Left cardiac atrium (tissue), 4 donors: ENCODE measurements around the gene SUPT3H. TPM values are rescaled to one million over a fixed set of nuclear protein-coding genes. Genes with fewer than 3 reads are reported as not detected.

Source experiments
- ATAC-seq, 2 donors: fragments of 200-7000 bp; cut with Tn5 transposase; one replicate each; pipeline ENCODE4 v1.9.1; 2020; ENCODE audit warnings: mild to moderate bottlenecking in 2 of 2, moderate library complexity in 2 of 2
- DNase-seq: peaks from one replicate; pipeline ENCODE4 v3.0.0-alpha.2; 2020
- intact Hi-C, 2 donors: fragments of 100-400 bp; cut with DNase I; formaldehyde crosslinking; loops; one replicate each; pipeline versions ENCODE4 v1.14.1 to v1.15.1; 2022 to 2023
- total RNA-seq, 2 donors: library from RNA; stranded (reverse); fragmentation: NEBNext Ultra II Directional; extraction: Animal tissue kit (Norgen Biotek cat#: 25700); gene quantifications; one replicate each; pipeline ENCODE4 v1.2.1, GENCODE V29; 2021
- donor health status: DM: no; HTN: yes; CAD: no.
- donor health status: DM: no; HTN: yes; CAD: no; lungs with severe emphysema.
- donor health status: DM: yes; HTN: yes; CAD: no.
- donor health status: Dilated cardiomyopathy.

The SUPT3H gene
- total RNA-seq, 2 donors from 2014 or later: 3.2 to 4.3 TPM

DNA sequence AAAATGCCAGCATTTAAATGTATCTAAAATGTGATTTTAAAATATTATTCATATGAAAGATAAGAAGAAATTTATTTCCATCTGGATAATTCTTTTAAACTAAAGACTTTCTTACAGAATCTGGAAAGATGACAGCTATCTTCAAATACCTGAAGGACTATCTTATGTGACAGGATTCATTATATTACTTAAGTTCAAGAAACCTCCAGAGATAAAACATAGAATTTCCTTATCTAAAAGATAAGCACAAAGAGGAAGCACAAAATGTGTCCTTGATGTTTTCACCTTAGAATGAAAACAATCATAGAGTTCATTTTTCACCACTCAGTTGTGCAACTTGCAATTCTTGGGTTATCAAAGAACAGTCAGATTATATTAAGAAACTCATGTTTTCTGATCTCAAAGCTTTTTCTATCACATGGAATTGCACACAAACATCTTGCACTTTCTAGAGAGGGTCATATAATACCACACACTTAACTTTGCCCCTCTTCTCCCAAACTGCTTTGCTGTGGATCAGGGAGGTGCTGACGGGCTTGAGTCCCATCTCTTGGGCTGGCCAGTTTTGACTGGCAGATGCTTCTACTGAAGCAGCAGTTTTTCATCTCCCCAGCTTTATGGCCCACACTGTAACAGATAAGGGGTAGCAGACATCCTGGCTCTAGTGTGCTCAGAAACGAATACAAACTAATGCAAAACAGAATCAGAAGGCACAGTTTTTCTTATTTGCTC lies 522.9 kb downstream of the SUPT3H start:
- peak; percentile 23 to 34 for ATAC-seq
- intact Hi-C loops: no loop called here
- DNase-seq: no peak

DNA sequence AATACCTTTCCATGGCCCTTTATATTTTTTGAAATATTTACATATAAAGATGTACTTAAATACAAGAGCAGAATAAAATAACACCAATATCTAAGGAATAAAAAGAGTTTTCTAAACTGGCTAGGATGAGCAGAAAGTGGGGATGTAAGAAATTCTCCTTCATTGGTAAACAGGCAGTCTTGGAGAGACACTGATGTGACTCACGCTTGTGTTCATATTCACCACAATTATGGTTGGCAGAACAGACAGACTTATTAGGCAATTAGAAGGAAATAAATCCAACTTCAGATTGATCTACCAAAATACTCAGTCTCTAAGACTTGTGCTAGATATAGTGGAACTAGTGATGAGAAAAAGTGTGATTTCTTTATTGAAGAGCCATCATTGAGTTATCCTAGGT lies 526.6 kb downstream of the SUPT3H start:
- DNase-seq (no peak), ATAC-seq (peak in 1 of 2 donors; percentile 69)
- intact Hi-C loops: no loop called here

DNA sequence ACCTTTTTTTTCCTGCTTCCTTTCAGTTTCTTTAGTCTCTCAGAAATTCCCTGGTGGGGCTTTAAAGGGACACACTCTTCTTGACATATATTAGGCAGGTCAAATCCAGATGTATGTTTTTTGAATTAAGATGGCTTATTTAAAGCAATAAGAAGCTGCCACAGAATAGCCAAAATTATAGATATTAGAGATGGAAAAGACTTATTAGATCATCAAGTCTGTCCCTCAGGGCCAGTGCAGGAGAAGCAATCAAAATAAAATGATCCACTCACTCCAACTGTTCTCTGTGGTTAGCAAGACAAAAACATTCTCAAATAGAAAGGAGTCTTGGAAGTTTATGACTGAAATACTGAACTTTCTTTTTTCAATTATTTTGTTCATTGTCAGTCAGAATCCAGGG lies 527.4 kb downstream of the SUPT3H start:
- no peak for DNase-seq
- intact Hi-C loops: no loop called here
- ATAC-seq: peak in 1 of 2 donors; percentile 67

DNA sequence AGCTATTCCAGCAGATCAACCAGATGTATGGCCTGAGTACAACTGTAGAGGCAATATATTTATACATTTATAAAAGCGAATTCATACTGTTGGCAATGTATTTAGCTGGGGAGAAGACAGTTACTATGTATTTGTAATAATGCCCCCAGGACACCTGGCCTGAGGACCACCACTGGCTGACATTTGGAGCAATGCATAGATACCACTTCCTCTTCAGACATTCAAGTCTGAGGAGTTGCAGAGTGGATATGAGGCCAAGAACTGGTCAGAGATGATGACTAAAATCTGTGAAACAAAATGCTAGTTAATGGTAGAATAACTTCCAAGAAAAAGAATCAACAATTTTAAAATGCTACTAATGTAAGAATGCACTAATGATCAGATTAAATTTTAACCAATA lies 527.9 kb downstream of the SUPT3H start:
- DNase-seq (no peak), ATAC-seq (peak in 1 of 2 donors; percentile 50)
- intact Hi-C loops: no loop called here

DNA sequence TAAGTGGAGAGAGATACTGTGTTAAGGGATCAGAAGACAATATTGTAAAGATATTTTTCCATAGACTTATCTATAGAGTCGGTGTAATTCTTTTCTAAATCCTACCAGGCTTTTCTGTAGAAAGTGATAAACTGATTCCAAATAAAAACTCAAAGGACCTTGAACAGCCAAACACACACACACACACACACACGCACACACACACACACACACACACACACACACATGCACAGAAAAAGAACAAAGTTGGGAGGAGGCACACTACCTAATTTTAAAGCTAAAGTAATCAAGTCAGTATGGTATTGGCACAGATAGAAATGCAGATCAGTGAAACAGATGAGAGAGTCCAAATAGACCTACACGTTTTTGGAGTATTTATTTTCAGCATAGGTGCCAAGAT lies 534.0 kb downstream of the SUPT3H start:
- no peak for DNase-seq
- no peak for ATAC-seq
- intact Hi-C loops: no loop called here

DNA sequence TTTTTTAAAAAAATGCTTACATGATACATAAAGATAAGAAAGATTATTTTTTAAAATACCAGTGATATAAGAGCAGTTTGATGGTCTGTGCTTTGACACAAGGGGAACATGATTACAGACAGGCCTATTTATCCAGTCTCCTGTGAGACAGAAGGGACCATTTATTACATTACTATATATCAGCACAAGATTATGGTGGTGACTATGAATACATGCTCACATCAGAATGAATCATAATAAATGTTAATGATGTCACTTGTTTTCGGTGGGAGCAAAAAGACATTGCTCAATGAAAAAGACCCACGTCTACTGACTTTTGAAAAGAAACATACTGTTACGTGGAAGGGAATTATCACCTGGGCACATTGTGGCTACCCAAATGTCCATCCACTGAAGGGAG lies 535.1 kb downstream of the SUPT3H start:
- intact Hi-C loops: no loop called here
- no peak for ATAC-seq
- DNase-seq: no peak

DNA sequence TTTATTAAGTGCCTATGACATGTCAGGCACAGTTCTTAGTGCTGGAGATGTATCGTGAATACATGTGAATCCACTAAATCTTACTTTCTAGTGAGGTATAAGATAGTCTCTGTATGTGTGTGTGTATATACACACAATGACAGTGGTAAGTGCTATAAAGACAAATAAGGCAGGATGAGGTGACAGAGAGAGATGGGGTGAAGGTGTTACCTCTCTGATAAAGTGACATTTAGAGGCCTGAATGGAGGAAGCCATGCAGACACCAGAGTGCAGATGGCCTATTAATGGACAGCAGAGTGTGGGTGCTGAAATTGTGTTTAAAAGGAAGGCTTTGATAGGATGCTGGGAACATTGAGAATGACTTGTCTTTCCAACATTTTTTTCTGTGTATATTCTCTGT lies 535.9 kb downstream of the SUPT3H start:
- intact Hi-C loops: no loop called here
- DNase-seq (no peak), ATAC-seq (no peak)

DNA sequence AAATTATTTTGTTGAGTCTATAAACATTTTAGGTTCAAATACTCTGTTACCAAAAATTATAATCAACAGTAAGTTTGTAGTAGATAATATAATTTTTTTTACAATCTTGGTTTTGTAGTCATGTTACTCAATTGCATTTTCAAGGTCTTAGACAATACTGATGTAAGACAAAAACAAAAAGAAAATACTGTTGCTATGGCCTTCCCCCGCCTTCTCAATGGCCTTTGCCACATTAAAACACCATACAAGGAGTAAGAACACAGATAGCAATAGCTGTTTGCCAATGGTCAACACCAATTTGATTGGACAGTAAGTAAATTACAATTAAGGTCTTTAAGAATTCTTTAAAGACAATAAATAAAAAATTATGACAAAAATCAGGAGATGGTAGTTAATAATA lies 540.0 kb downstream of the SUPT3H start:
- intact Hi-C loops: no loop called here
- no peak for ATAC-seq
- DNase-seq: no peak

DNA sequence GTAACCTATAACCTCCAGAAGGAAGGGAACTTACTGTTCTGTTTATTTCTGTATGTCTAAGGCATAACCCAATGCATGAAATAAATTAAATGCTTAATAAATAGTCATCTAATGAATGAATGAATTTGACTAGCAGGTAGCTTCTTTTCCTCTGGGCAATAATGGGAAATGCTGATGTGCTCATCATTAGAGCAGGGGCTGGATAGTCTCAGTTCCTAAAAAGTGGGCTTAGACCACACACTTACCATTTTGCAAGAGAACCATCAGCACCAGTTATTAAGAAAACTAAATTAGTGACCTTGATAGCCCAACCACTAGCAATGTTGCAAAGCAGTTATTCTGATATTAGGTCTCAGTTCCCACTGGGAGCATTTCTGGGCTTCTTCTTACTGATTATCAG lies 540.5 kb downstream of the SUPT3H start:
- intact Hi-C loops: no loop called here

DNA sequence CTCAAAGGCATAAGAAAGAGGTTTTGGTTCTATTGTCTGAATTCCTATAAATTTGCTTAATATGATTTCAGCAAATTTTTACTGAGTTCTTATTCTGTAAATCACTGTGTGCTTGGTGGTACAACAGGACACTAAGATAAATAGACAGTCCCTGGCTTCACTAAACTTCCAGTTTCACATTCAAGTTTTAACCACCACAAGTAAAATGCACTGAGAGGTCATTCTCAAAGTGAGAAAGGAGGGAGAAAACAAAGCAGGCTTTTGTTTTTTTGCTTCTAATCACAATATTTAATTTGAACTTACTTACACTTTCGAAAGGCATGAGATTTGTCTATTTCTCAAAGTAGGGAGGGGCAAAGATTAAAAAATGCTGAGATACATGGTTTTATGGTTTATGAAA lies 544.5 kb downstream of the SUPT3H start:
- intact Hi-C loops: no loop called here
- ATAC-seq (no peak), DNase-seq (no peak)

More for the DNA sequence above, 540.5 kb downstream of the SUPT3H start:
- ATAC-seq: no peak
- DNase-seq: no peak

DNA sequence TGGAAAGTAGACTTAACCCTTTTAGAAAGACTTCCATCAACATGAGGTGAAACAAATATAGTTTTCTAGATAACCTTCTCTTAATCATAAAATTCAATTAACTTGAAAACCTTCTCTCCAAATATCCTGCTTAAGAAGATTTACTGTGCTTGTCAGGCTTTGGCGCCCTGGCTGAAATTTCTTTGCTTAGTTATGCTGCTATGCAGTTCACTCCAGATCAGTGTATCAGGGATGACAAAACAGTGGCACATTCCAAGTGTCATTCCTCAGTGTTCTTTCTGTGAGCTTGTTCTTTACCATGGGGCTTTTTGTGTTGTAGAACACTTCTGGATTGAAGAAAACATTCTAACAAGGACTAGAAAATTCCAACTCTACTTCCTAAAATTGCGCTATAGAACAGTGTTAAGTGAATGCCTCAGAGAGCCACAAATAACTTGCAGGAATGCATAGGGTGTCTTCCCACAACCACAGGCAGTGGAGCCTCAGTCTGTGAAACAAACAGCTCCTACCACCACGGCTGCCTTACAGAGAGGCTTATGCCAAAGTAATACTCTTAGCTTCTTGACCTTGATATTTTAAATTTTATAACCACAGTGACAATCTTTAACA lies 546.6 kb downstream of the SUPT3H start:
- intact Hi-C loops: no loop called here
- ATAC-seq (no peak), DNase-seq (no peak)

DNA sequence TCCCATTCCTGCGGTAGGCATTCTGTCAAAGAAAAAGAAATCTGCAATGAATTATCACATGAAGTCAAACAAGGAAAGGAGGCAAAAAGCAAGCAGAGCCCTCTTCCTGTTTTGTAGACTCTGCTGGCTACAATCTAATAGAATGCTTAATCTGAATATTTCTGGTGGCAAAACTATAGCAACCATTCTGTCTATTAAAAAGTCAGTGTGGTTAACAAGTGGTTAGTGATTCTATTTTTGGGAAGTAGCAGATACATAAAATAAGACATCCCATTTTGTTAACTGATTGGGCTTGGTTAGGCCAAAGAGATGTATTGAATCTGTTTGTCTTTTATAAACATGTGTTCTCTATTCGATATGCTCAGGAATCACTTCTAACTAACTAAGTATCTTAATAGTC lies 547.9 kb downstream of the SUPT3H start:
- intact Hi-C loops: no loop called here
- ATAC-seq: no peak
- no peak for DNase-seq

DNA sequence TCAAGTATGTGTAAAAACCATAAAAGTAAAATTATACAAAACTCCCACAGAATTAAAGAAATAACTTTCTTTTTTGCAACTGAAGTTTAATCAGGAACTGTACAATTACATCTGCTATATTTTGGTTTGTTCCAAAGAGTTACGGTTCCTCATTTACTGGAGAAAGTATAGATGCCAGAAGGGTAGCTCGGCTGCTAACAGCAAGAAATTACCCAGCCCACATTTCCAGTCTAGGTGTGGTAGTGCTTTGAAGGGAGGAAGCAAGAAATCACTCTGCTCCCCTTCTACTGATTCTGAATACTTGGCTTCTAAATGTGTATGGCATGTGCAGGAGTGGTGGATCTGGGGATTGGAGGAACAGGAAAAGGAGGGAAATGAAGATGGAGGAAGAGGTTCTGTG lies 549.0 kb downstream of the SUPT3H start:
- ATAC-seq: no peak
- intact Hi-C loops: no loop called here
- no peak for DNase-seq

DNA sequence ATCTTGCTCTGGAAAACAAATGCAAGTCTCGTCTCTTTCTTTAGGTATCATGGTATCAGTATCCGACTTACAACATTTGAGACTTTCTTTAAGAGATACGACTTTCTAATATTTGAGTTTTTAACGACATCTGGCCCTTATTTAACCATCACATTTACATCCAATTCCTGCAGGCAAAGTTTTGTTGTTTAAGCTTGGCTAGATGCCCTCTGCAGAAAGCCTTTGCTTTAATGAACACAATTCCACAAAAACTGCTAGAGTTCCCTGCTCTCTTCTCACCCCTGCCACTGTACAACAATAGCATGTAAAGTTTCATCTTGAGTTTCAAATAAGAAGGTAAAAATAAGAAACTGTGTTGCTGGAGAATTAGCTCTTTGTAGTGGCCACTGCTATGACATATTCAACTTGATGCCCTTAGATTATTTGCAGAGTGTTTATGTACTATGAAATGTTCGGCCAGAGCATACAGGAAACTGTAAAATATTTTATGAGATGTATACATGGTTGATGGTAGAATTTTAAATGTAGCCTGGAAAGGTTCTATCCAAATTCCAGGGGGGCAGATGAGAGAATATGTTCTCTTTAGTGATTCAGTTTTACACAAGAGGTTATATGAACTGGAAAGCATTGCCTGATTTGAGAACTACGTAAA lies 551.6 kb downstream of the SUPT3H start:
- intact Hi-C loops: no loop called here
- DNase-seq: no peak
- no peak for ATAC-seq

DNA sequence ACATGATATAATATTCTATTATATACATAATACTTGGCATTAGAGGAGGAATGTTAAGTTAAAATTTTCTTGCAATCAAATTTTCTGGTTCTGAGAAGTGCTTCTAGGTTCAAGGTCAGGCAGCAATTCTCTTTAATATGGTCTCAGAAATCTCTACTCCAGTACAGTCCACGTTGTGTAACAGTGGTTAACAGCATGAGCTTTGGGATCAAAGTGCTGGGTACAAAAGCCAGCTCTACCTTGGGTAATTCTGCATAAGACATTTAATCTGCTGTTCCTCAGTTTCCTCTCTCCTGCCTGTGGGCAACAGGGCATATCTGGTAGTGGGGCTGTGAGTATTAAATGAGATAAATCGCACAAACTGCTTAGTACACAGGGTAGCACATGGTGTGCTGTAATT lies 552.5 kb downstream of the SUPT3H start:
- intact Hi-C loops: no loop called here
- ATAC-seq: no peak
- no peak for DNase-seq

DNA sequence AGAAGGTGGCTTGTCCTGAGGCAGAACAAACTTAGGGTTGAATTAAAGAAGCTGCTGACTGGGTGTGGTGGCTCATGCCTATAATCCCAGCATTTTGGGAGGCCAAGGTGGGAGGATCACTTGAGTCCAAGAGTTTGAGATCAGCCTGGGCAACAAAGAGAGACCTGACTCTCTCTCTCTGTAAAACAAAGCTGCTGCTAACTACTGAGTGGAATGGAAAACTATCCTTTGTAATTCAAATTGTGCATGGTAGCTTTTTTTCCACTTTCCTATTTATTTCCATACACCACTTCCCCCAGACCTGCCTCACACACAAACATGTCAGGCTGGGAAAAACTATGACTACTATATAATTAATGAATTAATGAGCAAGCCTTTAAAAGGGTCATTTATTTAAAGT lies 553.2 kb downstream of the SUPT3H start:
- ATAC-seq (no peak), DNase-seq (no peak)
- intact Hi-C loops: no loop called here

DNA sequence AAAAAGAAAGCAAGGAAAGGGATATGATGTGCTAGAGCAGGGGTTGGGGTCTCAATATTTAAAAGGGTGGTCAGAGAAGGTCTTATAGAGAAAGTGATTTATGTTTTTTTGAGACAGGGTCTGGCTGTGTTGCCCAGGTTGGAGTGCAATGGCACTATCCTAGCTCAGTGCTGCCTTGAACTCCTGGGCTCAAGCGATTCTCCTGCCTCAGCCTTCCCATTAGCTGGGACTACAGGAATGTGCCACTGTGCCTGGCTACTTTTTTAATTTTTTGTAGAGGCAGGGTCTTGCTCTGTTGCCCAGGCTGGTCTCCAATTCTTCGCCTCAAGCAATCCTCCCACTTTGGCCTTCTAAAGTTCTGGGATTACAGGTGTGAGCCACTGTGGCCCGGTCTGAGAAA lies 557.0 kb downstream of the SUPT3H start:
- intact Hi-C loops: no loop called here
- ATAC-seq (no peak), DNase-seq (no peak)

DNA sequence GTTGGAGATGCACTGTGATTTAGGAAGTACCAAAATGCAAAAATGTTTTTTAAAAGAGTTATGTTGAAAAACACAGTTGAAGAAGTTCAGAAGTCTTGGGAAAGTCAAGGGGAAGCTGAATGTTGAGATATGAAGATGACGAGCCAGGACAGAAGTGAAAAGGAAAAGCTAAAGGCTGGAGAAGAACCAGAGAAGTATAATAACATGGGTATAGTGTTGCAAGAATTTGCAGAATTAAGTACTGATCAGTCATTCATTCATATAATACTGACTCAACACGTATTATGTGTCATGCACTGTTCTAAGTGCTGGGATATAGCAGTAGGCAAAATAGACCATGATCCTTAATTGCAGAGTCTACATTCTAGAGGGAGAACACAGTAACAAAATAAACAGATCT lies 557.4 kb downstream of the SUPT3H start:
- no peak for DNase-seq
- ATAC-seq: peak in 1 of 2 donors; percentile 15
- intact Hi-C loops: no loop called here

DNA sequence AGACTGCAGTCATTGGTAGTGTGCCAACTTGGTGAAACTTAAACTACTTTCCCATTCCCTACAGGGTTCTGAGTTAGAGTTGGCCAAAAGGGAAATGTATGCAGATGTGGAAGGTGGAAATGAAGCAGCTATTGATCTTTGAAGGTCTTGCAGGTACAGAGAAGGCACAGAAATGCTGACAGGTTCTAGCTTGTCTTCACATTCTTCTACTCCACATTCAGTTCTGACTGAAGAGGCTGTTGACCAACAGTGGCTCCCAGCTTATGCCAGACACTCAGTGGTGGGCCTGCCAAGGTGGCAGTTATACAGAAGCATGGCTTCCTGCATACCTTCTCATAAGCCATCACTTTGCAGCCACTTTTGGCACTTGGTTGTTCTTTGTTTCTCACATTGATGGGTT lies 566.3 kb downstream of the SUPT3H start:
- no peak for DNase-seq
- no peak for ATAC-seq
- intact Hi-C loops: no loop called here

DNA sequence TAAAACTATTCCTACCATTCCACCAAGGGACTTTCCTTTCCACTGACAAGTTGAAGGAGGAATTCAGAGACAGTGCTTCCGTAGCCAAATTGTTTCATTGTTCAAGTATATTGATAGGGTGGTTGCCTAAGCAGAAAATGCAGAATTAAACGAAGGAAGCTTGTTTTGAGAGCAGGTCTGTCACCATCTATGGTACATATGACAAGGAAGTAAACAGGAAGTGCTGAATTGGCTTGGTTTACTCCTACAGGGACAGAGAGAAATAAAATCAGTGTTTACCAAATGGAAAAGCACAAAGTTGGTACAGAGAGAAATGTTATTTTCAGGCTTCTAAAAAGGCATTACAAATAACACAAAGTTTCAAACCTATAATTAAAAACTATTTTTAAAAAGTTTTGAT lies 568.5 kb downstream of the SUPT3H start:
- no peak for DNase-seq
- intact Hi-C loops: no loop called here
- ATAC-seq: no peak

DNA sequence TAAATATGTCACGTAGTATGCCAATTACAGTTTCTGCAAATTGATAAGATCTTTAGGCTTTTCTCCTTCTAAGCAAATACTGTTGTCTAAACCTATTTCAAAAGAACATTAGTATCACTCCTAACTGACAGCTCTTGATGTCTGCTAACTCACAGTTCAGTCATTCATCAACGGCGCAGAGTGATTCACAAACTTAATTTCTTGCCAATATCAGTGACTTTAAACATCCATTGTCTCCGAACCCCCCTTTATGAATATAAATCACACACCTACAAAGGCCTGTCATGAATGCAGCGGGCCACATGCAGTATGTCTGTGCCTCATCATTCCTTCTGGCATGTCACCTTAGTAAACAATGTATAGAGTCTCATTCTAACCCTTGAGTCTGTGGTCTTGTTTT lies 569.6 kb downstream of the SUPT3H start:
- DNase-seq (no peak), ATAC-seq (no peak)
- intact Hi-C loops: no loop called here
